GM23338 (cell line): ENCODE data around the gene GPR176. TPM values are rescaled to one million over a fixed set of nuclear protein-coding genes. Genes with fewer than 3 reads are reported as not detected.
A peak's percentile ranks its signal among the peaks of the same experiment; 100 is the strongest.

Source experiments
- ATAC-seq: fragments of 200-7000 bp; cut with Tn5 transposase; 3 replicates; pipeline ENCODE4 v1.9.1; 2020
- DNase-seq: peaks from one replicate; pipeline ENCODE4 v3.0.0-alpha.2; 2015; ENCODE audit warnings: low spot score
- H2AFZ ChIP-seq: fragments of 200-600 bp; sonication (generic); 2 replicates; pipeline ENCODE4 v1.8.0; 2016; ENCODE audit warnings: antibody characterized with exemption, mild to moderate bottlenecking, moderate library complexity
- H3F3A ChIP-seq: fragments of 200-600 bp; sonication (generic); replicated peaks from 2 replicates; pipeline ENCODE4 v1.8.0; 2017; ENCODE audit warnings: antibody characterized with exemption, mixed run types, low read depth
- H3K27ac ChIP-seq: fragments of 200-600 bp; sonication (generic); 2 replicates; pipeline ENCODE4 v1.6.1; 2016; ENCODE audit warnings: low read depth
- H3K27me3 ChIP-seq: fragments of 200-600 bp; sonication (generic); 2 replicates; pipeline ENCODE4 v1.8.0; 2016; ENCODE audit warnings: mild to moderate bottlenecking, mixed run types, moderate library complexity; ENCODE audit not compliant: insufficient read depth
- H3K36me3 ChIP-seq: fragments of 200-600 bp; sonication (generic); 2 replicates; pipeline ENCODE4 v1.8.0; 2016; ENCODE audit warnings: mild to moderate bottlenecking; ENCODE audit not compliant: insufficient read depth
- H3K4me1 ChIP-seq: fragments of 200-600 bp; sonication (generic); 2 replicates; pipeline ENCODE4 v1.8.0; 2016; ENCODE audit warnings: mild to moderate bottlenecking, moderate library complexity; ENCODE audit not compliant: insufficient read depth
- H3K4me2 ChIP-seq: fragments of 200-600 bp; sonication (generic); 2 replicates; pipeline ENCODE4 v1.7.1; 2017; ENCODE audit warnings: mixed run types
- H3K4me3 ChIP-seq: fragments of 200-600 bp; sonication (generic); 2 replicates; pipeline ENCODE4 v1.6.1; 2016; ENCODE audit warnings: mixed run types
- H3K79me2 ChIP-seq: fragments of 200-600 bp; sonication (generic); replicated peaks from 2 replicates; pipeline ENCODE4 v1.8.0; 2017; ENCODE audit warnings: mild to moderate bottlenecking; ENCODE audit not compliant: insufficient read depth
- H3K9me2 ChIP-seq: fragments of 200-600 bp; sonication (generic); 2 replicates; pipeline ENCODE4 v1.8.0; 2017; ENCODE audit not compliant: insufficient read depth
- H4K20me1 ChIP-seq: fragments of 200-600 bp; sonication (generic); replicated peaks from 2 replicates; pipeline ENCODE4 v1.8.0; 2017; ENCODE audit warnings: mild to moderate bottlenecking; ENCODE audit not compliant: insufficient read depth
- H3K27ac Mint-ChIP-seq: 2 replicates; pipeline ENCODE4 v1.8.0; 2020; ENCODE audit warnings: inconsistent platforms, mild to moderate bottlenecking, moderate library complexity, mixed read lengths
- H3K27me3 Mint-ChIP-seq: 3 replicates; pipeline ENCODE4 v1.8.0; 2022; ENCODE audit warnings: low read depth, mild to moderate bottlenecking, moderate library complexity, mixed read lengths, inconsistent platforms; ENCODE audit not compliant: insufficient read depth, poor library complexity
- H3K36me3 Mint-ChIP-seq: 3 replicates; pipeline ENCODE4 v1.8.0; 2021; ENCODE audit warnings: low read depth, mild to moderate bottlenecking, inconsistent platforms, moderate library complexity, mixed read lengths
- H3K4me1 Mint-ChIP-seq: 3 replicates; pipeline ENCODE4 v1.8.0; 2020; ENCODE audit warnings: mild to moderate bottlenecking, inconsistent platforms, mixed read lengths
- H3K4me3 Mint-ChIP-seq: 3 replicates; pipeline ENCODE4 v1.8.0; 2021; ENCODE audit warnings: moderate library complexity, mild to moderate bottlenecking, inconsistent platforms, mixed read lengths
- H3K9me3 Mint-ChIP-seq: 3 replicates; pipeline ENCODE4 v1.8.0; 2020; ENCODE audit warnings: moderate library complexity, mild to moderate bottlenecking, inconsistent platforms, mixed read lengths
- CTCF ChIP-seq, 2 experiments: fragments of 200-600 bp in 1 of 2; sonication (generic) in 1 of 2; conservative IDR thresholded peaks; 2 replicates each; pipeline versions ENCODE4 v1.5.1 to v1.6.1; 2016 to 2017; ENCODE audit warnings: antibody characterized with exemption in 2 of 2, low read depth in 2 of 2, mild to moderate bottlenecking in 2 of 2, moderate library complexity in 1 of 2
- EZH2 ChIP-seq: fragments of 200-600 bp; sonication (generic); IDR thresholded peaks from one replicate; pipeline ENCODE4 v1.8.0; 2017; ENCODE audit warnings: antibody characterized with exemption, mild to moderate bottlenecking, low read depth; ENCODE audit not compliant: unreplicated experiment
- EZH2phosphoT487 ChIP-seq: fragments of 200-600 bp; sonication (generic); IDR thresholded peaks from one replicate; pipeline ENCODE4 v1.8.1; 2018; ENCODE audit warnings: antibody characterized with exemption; ENCODE audit not compliant: unreplicated experiment
- JUNB ChIP-seq: IDR thresholded peaks from one replicate; pipeline ENCODE4 v1.6.1; 2016; ENCODE audit warnings: antibody characterized with exemption; ENCODE audit not compliant: unreplicated experiment
- NANOG ChIP-seq: IDR thresholded peaks from 2 replicates; pipeline ENCODE4 v1.6.1; 2016; ENCODE audit warnings: antibody characterized with exemption, borderline replicate concordance
- POLR2AphosphoS5 ChIP-seq: IDR thresholded peaks from 2 replicates; pipeline ENCODE4 v1.6.1; 2016; ENCODE audit warnings: antibody characterized with exemption, low read depth
- STAT1 ChIP-seq: IDR thresholded peaks from one replicate; pipeline ENCODE4 v1.6.1; 2016; ENCODE audit warnings: antibody characterized with exemption; ENCODE audit not compliant: unreplicated experiment
- ZNF114 ChIP-seq: fragments of 250-450 bp; sonication (Bioruptor Pico); IDR thresholded peaks from 2 replicates; pipeline ENCODE4 v1.5.0; 2020; ENCODE audit warnings: mild to moderate bottlenecking, moderate library complexity
- ZNF331 ChIP-seq: fragments of 250-450 bp; sonication (Bioruptor Pico); IDR thresholded peaks from 2 replicates; pipeline ENCODE4 v1.5.0; 2020; ENCODE audit warnings: low read depth, mild to moderate bottlenecking, moderate library complexity
- polyA plus RNA-seq: library from polyadenylated mRNA; unstranded; fragments of >200 nt; fragmentation: Nextera tagmentation; extraction: Ambion mirVana; gene quantifications from 2 replicates; pipeline ENCODE4 v1.2.1, GENCODE V29; 2016
- total RNA-seq: library from RNA; depleted of rRNA; stranded (reverse); fragments of >200 nt; shearing (Covaris generic); gene quantifications from 2 replicates; pipeline ENCODE4 v1.2.3, GENCODE V29; 2014
- TF ChIP-seq, protein P1 (sequence below): IDR thresholded peaks from one replicate; pipeline ENCODE4 v1.6.1; 2018; ENCODE audit warnings: antibody characterized with exemption; ENCODE audit not compliant: unreplicated experiment
- TF ChIP-seq, protein P2 (sequence below): IDR thresholded peaks from 2 replicates; pipeline ENCODE4 v1.6.1; 2016; ENCODE audit warnings: antibody characterized with exemption

The GPR176 gene
- total and polyA plus RNA-seq, 2 experiments from 2014 or later, result 60.0 to 248 TPM

DNA sequence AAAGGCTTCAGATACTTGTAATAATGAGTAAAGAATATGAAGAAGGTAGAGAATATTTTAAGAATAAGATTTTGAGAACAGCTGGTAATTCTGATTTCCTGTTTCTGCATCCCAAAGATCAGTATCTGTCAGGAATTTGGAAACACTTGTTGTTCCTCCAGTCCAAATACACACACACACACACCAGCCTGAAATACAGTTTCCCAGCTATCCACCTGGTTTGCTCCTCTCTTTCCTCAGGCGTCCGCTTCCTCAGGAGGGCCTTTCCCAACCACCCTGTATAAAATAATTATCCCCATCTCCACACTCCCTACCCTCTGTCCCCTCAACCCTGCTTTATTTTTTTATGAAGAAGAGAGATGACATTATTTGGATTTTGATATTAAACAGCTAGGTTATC lies 135.4 kb downstream of the GPR176 start:
- H3K4me3 ChIP-seq, result peak overlapping the region; percentile 91

More for the DNA sequence above, 135.4 kb downstream of the GPR176 start:
- no peaks in the 10 kb centered on the region for H3K36me3 ChIP-seq
- H3K4me1 ChIP-seq, result peaks cover 59% of the 10 kb centered on the region
- ATAC-seq, result no peak
- no peaks in the 10 kb centered on the region for H3K9me2 ChIP-seq
- Mint-ChIP-seq H3K27me3 (peaks cover 2% of the 10 kb centered on the region), H3K27ac (peak overlapping the region; percentile 49; the same call in 1 of the 2 replicates), H3K4me1 (peaks cover 64% of the 10 kb centered on the region), H3K9me3 (no peaks in the 10 kb centered on the region; the same call in 2 of the 3 replicates), H3K36me3 (no peaks in the 10 kb centered on the region; the same call in 2 of the 3 replicates), H3K4me3 (peak overlapping the region; percentile 78)
- no peaks in the 10 kb centered on the region for H3K27me3 ChIP-seq
- TF ChIP-seq EZH2, result no peak
- TF ChIP-seq NANOG, result no peak
- no peak for TF ChIP-seq STAT1
- no peak for TF ChIP-seq ZNF331 (CRISPR knock-in tag)
- TF ChIP-seq POLR2AphosphoS5, result no peak
- no peak for TF ChIP-seq CTCF (conservative IDR thresholded peaks at IDR 0.05; ENCODE audit: low read depth in 2 of 2)
- TF ChIP-seq, protein P1, sequence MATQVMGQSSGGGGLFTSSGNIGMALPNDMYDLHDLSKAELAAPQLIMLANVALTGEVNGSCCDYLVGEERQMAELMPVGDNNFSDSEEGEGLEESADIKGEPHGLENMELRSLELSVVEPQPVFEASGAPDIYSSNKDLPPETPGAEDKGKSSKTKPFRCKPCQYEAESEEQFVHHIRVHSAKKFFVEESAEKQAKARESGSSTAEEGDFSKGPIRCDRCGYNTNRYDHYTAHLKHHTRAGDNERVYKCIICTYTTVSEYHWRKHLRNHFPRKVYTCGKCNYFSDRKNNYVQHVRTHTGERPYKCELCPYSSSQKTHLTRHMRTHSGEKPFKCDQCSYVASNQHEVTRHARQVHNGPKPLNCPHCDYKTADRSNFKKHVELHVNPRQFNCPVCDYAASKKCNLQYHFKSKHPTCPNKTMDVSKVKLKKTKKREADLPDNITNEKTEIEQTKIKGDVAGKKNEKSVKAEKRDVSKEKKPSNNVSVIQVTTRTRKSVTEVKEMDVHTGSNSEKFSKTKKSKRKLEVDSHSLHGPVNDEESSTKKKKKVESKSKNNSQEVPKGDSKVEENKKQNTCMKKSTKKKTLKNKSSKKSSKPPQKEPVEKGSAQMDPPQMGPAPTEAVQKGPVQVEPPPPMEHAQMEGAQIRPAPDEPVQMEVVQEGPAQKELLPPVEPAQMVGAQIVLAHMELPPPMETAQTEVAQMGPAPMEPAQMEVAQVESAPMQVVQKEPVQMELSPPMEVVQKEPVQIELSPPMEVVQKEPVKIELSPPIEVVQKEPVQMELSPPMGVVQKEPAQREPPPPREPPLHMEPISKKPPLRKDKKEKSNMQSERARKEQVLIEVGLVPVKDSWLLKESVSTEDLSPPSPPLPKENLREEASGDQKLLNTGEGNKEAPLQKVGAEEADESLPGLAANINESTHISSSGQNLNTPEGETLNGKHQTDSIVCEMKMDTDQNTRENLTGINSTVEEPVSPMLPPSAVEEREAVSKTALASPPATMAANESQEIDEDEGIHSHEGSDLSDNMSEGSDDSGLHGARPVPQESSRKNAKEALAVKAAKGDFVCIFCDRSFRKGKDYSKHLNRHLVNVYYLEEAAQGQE, result no peak
- no peak for TF ChIP-seq EZH2phosphoT487
- TF ChIP-seq ZNF114 (CRISPR knock-in tag), result no peak
- TF ChIP-seq, protein P2, sequence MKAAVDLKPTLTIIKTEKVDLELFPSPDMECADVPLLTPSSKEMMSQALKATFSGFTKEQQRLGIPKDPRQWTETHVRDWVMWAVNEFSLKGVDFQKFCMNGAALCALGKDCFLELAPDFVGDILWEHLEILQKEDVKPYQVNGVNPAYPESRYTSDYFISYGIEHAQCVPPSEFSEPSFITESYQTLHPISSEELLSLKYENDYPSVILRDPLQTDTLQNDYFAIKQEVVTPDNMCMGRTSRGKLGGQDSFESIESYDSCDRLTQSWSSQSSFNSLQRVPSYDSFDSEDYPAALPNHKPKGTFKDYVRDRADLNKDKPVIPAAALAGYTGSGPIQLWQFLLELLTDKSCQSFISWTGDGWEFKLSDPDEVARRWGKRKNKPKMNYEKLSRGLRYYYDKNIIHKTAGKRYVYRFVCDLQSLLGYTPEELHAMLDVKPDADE, result no peak
- no peak for TF ChIP-seq JUNB
- peak overlapping the region; percentile 94 for H3K4me2 ChIP-seq
- no peaks in the 10 kb centered on the region for H4K20me1 ChIP-seq
- no peak for DNase-seq
- no peak overlapping the region for H2AFZ ChIP-seq
- no peaks in the 10 kb centered on the region; the same call in 1 of the 2 replicates for H3F3A ChIP-seq
- H3K27ac ChIP-seq, result peak overlapping the region; percentile 47; the same call in 1 of the 2 replicates
- H3K79me2 ChIP-seq, result peaks cover 27% of the 10 kb centered on the region
